Esophagus muscularis mucosa (tissue), 3 donors: ENCODE data around the gene CEL.

ENCODE experiments used
- CTCF ChIP-seq, 3 experiments: fragments of 200-600 bp in 2 of 3; fragments of 450-650 bp in 1 of 3; sonication (generic) in 2 of 3; IDR thresholded peaks; one replicate each; pipeline ENCODE4 v1.5.1; 2017 to 2019; ENCODE audit warnings: antibody characterized with exemption in 3 of 3, mild to moderate bottlenecking in 2 of 3, moderate library complexity in 1 of 3
- POLR2A ChIP-seq: fragments of 450-650 bp; IDR thresholded peaks from one replicate; pipeline ENCODE4 v1.6.1; 2017; ENCODE audit warnings: antibody characterized with exemption, moderate library complexity, mild to moderate bottlenecking, low read depth
- POLR2AphosphoS5 ChIP-seq, 2 donors: sonication (generic); formaldehyde crosslinking; IDR thresholded peaks; one replicate each; pipeline ENCODE4 v1.6.1; 2017; ENCODE audit warnings: antibody characterized with exemption in 2 of 2

- no peak for TF ChIP-seq CTCF (IDR thresholded peaks at IDR 0.05)
- no peak for TF ChIP-seq POLR2A
- no peak for TF ChIP-seq POLR2AphosphoS5 (IDR thresholded peaks at IDR 0.05)
These were observed 1.9 kb downstream of the CEL start for GRCh38 chr9:133063500-133064231.
